VCaP (cell line): ENCODE data around the gene VEZF1.

Experiments used
- H3K27ac ChIP-seq: fragments of 450-650 bp; 2 replicates; pipeline ENCODE4 v1.5.1; 2017
- TF ChIP-seq, protein P1 (sequence below): fragments of 450-650 bp; conservative IDR thresholded peaks from 2 replicates; pipeline ENCODE4 v1.5.1; 2017; ENCODE audit warnings: mild to moderate bottlenecking, moderate library complexity

The VEZF1 gene

DNA sequence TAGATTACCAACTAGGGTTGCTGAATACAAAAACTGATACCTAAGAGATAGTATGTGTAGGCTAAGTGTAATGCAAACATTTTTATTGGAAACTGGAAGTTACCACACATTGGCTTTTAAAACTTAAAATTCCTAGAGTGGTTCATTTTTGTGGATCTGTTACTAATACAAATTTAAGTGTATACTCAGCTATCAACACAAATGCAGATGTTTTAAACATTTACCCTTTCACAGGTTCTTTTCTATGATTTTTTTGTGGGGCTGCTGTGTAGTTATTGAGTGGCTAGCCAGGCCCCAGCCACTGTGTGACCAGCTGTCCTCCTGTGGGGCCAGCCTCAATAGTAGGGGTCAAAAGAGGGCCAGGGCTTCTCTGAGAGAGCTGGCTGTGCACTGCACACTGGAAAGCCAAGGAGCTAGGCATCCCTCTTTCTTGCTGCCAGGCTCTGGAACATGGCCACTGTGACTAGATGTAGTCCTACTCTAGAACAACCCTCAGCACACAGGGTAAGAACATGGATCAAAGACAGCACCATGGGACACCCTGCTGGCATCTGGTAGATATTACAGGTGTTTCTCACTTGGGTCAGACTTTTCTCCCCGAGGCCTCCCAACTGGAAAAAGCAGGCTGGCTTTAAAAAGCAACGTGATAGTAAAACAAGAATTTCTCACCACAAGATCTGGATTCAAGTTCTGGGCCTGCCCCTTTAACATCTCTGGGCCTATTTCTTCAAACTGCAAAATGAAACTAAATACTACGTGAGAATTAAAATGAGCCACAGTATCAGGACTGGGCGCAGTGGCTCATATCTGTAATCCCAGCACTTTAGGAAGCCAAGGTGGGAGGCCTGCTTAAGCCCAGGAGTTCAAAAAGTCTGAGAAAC is 7.3 kb upstream of the VEZF1 start:
- peak overlapping the region; percentile 14; the same call in 1 of the 2 replicates for H3K27ac ChIP-seq
- TF ChIP-seq, protein P1, sequence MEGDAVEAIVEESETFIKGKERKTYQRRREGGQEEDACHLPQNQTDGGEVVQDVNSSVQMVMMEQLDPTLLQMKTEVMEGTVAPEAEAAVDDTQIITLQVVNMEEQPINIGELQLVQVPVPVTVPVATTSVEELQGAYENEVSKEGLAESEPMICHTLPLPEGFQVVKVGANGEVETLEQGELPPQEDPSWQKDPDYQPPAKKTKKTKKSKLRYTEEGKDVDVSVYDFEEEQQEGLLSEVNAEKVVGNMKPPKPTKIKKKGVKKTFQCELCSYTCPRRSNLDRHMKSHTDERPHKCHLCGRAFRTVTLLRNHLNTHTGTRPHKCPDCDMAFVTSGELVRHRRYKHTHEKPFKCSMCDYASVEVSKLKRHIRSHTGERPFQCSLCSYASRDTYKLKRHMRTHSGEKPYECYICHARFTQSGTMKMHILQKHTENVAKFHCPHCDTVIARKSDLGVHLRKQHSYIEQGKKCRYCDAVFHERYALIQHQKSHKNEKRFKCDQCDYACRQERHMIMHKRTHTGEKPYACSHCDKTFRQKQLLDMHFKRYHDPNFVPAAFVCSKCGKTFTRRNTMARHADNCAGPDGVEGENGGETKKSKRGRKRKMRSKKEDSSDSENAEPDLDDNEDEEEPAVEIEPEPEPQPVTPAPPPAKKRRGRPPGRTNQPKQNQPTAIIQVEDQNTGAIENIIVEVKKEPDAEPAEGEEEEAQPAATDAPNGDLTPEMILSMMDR, result peak; percentile 72

DNA sequence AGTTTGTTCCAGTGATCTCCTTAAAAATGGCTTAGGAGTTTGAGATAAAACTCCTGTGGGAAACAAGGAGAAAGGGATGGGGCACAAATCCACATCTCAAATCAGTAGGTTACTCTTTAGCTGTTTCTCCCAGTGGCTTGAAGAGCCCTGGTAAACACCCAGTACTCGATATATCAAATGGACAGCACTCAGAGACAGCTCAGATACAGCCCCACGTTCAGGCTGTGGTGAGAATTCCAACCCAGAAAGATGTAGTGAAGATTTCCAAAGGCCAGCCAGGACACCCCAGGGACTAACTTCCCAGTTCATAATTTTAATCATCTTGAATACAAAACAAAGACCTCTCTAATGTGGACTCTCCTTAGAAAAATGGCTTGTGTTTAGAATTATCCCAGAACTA is 6.4 kb upstream of the VEZF1 start:
- TF ChIP-seq, protein P1, result no peak
- no peak overlapping the region for H3K27ac ChIP-seq

DNA sequence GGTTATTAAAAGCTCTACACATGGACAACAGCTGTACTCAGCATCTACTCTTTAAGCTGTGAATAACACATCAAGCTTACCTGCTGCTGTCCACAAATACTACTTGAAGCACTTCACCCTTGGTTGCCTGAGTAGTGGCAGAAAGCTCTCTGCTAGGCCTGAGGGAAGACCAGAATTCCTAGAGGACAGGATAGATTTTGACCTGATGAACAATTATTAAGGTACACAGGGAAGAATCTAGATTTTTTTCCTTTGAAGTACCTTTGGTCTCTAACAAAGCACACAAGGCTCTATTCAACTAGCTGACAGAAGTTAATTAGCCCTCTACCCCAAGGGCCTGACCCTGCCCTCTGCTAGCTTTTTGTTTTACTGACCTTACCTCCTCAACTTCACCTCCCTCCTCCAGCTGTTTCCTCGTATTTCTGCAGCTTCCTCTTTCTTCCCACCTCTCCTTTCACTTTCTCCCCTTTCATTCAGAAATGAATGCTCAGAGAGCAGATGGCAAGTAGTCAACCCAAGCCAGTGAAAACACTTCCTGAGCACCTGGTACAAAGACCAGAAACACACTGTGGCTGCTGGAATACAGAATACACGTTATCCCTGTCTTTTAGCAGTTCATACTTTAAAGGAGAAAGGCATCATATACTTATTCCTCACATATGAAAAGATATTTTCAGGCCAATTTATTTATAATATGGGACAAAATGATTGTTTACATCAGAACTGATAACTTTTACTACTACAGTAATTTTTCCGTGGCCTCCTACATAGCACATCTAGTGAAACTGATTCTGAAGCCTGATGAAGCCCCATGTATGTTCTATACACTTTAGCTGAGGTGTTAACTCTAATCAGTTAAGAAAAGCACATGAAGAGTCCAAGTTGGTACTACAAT is 5.7 kb upstream of the VEZF1 start:
- H3K27ac ChIP-seq, result no peak overlapping the region
- TF ChIP-seq, protein P1, result no peak

DNA sequence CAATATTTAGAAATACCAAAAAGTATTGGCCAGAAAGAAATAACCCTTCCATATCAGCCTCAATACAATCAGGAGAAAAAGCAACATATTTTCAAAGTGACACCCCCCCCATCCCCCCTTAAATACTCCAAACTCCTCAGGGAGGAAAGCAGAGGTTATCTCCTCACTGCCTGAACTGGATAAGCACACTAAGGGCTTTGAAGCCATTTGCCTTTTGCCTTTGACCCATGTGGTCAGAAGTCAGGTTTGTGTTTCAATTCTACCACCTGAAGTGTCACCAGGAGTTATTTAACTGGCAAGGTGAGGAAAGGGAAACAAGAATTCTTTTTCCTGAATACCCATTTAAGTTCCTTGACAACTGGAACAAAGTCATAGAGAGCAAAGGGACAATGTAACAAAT is 3.5 kb upstream of the VEZF1 start:
- H3K27ac ChIP-seq, result no peak overlapping the region
- TF ChIP-seq, protein P1, result no peak

DNA sequence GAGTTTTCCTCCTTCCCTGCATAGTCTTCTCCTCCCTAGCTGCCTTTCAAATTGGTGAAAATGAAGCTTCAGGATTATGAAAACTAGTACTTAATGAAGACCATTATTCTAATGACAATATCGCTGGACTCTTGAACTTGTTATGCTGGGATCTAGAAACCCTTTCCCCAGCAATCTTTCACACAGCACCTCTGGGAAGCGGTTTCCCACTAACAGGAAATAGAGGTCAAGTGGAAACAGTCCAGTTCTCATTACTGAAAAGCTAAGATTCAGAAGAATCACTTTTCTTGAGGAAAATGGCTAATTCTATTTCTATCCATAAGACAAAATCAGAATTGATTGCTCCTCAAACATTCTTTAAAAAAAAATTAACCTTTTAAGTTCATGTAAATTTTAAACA is 2.0 kb upstream of the VEZF1 start:
- H3K27ac ChIP-seq, result peak overlapping the region; percentile 98; the same call in 1 of the 2 replicates
- TF ChIP-seq, protein P1, result no peak

DNA sequence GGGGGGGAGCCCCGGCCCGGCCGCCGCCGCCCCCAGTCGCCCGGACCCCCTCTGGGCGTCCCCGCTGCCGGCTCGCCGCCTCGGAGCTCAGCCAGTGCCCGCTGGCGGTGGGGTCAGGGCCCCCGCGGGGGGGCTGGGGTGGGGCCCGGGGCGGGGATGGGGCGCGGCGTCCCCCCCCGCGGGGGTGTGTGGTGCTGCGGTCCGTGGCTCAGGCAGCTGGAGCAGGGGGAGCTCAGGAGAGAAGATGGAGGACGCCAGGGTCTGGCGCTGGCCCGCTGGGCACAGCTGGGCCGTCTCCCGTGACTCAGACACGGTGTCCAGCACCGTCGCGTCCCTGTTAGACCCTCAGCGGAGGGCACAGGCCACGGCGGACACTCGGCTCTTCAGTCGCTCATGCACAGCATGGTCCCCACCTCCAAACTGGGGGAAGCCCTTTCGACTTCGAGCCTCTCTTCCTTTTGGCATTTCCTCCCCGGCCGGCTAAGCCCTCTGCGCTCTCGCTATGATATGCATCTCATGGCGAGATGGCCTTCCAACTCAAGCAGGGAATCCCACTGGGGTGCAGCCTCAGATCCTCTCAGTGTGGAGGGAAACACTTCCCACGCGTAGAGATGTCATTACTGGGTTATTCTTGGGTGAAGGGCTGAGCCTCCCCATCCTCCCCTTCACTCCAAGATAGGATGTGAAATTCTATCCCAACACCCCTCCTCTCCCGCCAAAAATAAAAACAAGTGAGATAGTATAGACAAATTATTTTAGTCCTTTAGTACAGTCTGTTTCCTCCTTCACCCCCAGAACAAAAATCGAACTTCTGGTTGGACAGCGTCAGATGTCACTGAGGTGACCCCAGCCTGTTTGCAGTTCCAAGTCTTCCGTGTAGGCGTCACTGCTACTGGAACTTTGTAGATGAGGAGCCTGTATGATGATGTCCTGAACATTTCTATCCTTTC is 522 bp upstream of the VEZF1 start:
- H3K27ac ChIP-seq, result peak overlapping the region; percentile 98
- TF ChIP-seq, protein P1, result peak; percentile 18; the same call in 1 of the 2 replicates
